Heart left ventricle (tissue), 16 donors: ENCODE results near the gene CXCR5. TPM values are rescaled to one million over a fixed set of nuclear protein-coding genes. Genes with fewer than 3 reads are reported as not detected.

Experiments
- ATAC-seq, 4 donors: fragments of 200-7000 bp; cut with Tn5 transposase; one replicate each; pipeline ENCODE4 v1.9.1; 2020 to 2022; ENCODE audit warnings: moderate library complexity in 4 of 4, mild to moderate bottlenecking in 3 of 4, moderate number of reproducible peaks in 1 of 4
- DNase-seq, 5 donors: peaks; one replicate each; pipeline ENCODE4 v3.0.0-alpha.2; 2020
- H3K27ac ChIP-seq, 12 donors: fragments of 200-600 bp; sonication (generic) in 4 of 12; one replicate each; pipeline versions ENCODE4 v1.5.0 to v1.8.0; 2016 to 2022; ENCODE audit warnings: mild to moderate bottlenecking in 2 of 12
- H3K27me3 ChIP-seq, 9 donors: fragments of 200-600 bp; sonication (generic) in 2 of 9; one replicate each; pipeline versions ENCODE4 v1.5.1 to v1.8.0; 2016 to 2022; ENCODE audit warnings: mild to moderate bottlenecking in 3 of 9
- H3K36me3 ChIP-seq, 9 donors: fragments of 200-600 bp; sonication (generic) in 2 of 9; one replicate each; pipeline versions ENCODE4 v1.5.0 to v1.8.0; 2018 to 2022; ENCODE audit warnings: mild to moderate bottlenecking in 2 of 9
- H3K4me1 ChIP-seq, 12 donors: fragments of 200-600 bp; sonication (generic) in 4 of 12; one replicate each; pipeline versions ENCODE4 v1.5.0 to v1.8.0; 2016 to 2022; ENCODE audit warnings: mild to moderate bottlenecking in 3 of 12
- H3K4me3 ChIP-seq, 12 donors: fragments of 200-600 bp; sonication (generic) in 4 of 12; one replicate each; pipeline versions ENCODE4 v1.5.0 to v1.8.0; 2017 to 2022; ENCODE audit warnings: mild to moderate bottlenecking in 9 of 12, moderate library complexity in 4 of 12
- H3K9me3 ChIP-seq, 12 donors: fragments of 200-600 bp; sonication (generic) in 4 of 12; one replicate each; pipeline versions ENCODE4 v1.5.0 to v1.8.0; 2016 to 2022; ENCODE audit warnings: mild to moderate bottlenecking in 1 of 12
- CTCF ChIP-seq, 12 donors: fragments of 200-600 bp; sonication (generic) in 4 of 12; IDR thresholded peaks; one replicate each; pipeline versions ENCODE4 v1.5.0 to v1.8.0; 2018 to 2022; ENCODE audit warnings: antibody characterized with exemption in 12 of 12, mild to moderate bottlenecking in 5 of 12
- POLR2A ChIP-seq, 2 donors: fragments of 450-650 bp; IDR thresholded peaks; one replicate each; pipeline ENCODE4 v1.6.1; 2017; ENCODE audit warnings: antibody characterized with exemption in 2 of 2, mild to moderate bottlenecking in 2 of 2, moderate library complexity in 2 of 2
- WGBS, 4 donors: extraction: QIAGEN DNeasy Blood & Tissue Kit in 2 of 4; methylation state at CpG; one replicate each; pipeline versions ENCODE4 v1.1.5 to v1.1.7; 2013 to 2018; 5-methylcytosine and 5-hydroxymethylcytosine counted together
- intact Hi-C, 10 donors: fragments of 100-400 bp; cut with DNase I; formaldehyde crosslinking; loops; one replicate each; pipeline versions ENCODE4 v1.11.1 to v1.14.2; 2022
- polyA plus RNA-seq, 2 donors: library from polyadenylated mRNA; stranded (reverse); fragments of 200-250 nt; gene quantifications; one replicate each; pipeline ENCODE4 v1.2.3, GENCODE V29; 2013
- total RNA-seq, 9 donors: library from RNA; depleted of rRNA in 2 of 9; stranded (reverse); fragments of >200 nt in 2 of 9; fragmentation: NEBNext Ultra II Directional in 3 of 9; extraction: Animal tissue kit (Norgen Biotek cat#: 25700) in 3 of 9; gene quantifications; one replicate each; pipeline versions ENCODE4 v1.1.0 to v1.2.4, GENCODE V29; 2016 to 2023
- donor health status: ischemic (EF 13 %, LVEDD 7.1; RV severe dilation, severe dysfunction).
- donor health status: healthy with polysubstance abuse.
- donor health status: DM: no; HTN: yes; CAD: no.
- donor health status: DM: no; HTN: no; CAD: no.
- donor health status: ischemic (EF 25% LVEDD 6.9; RV normal size, moderate dysfunction).
- donor health status: ischemic (EF 25% LVEDD 5.7; RV mildly dilated, moderate dysfunction).
- donor health status: healthy.
- donor health status: DM: yes; HTN: yes; CAD: no.
- donor health status: ischemic (EF 35%, LVEDD 5.7; RV mildly dilated, moderate dysfunction).
- donor health status: nonischemic (EF 11% LVEDD 7.7; RV severe dilation, severe dysfunction).
- donor health status: DM: yes; HTN: yes; CAD: no.
- donor health status: PGD.
- donor health status: ischemic (EF 29% LVEDD 5.4; RV normal size, mild dysfunction).
- donor health status: nonischemic (EF 23%, LVEDD 6.1; RV moderate dilation, normal function).

Gene CXCR5
- total and polyA plus RNA-seq, 11 donors, result 0.11 to 0.27 (median 0.25) TPM; not detected in 8

DNA sequence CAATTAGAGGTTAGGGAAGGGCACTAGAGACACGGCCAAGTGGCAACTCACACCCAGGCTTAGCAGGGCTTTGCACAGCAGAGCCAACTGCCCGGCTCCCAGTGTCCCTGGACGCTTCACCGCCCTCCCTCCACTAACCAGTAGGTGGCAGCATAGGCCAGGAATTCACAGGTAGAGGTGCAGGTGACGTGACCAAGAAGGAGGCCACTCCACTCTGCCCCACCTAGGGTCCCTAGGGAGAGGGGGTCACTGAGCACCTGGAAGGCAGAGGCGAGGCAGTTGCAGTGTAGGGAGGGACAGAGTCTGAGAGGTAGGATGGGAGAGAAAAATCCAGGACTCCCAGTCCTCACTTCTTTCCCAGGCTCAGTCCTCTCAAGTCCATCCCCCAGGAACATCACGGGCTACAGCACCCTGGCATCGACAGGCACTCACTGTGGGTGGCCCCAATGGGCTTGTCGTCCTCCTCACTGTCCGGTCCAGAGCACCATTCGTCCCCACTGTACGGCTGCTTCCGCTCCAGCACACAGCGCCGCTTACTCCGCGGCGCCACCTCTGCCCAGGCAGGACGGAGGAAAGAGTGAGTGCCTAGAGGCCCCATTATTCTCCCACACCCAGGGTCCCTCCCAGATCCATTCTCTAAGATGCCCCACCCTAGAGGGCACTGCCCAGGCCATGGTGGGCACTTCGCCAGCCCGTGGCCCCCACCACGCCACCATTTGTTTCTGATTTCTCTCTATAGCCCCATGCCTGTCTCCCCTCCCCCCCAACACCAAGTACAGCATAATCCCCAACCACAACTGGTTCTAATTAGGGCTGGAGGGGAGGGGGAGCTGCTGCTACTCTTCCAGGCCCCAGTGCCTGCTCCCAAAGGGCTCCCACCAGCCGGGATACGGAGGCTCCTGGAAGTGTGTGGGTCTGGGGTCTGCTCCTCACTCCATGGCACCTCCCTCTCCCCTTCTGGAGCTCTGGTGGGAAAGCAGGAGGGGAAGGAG, 23.7 kb downstream of the CXCR5 start:
- intact Hi-C loops, result loop anchor here (1.0 to 10.0 kb wide), 10 partner anchors 17 to 125 kb away; partner anchors contain the start of genes UPK2 (in 10 of the 10), DDX6 (in 2 of the 10) and SLC37A4 (in 1 of the 10)

GRCh38 chr11:118908264-118908663, 24.6 kb downstream of the CXCR5 start:
- H3K9me3 ChIP-seq, result no peaks in the 10 kb centered on the region
- no peak overlapping the region for H3K4me3 ChIP-seq
- H3K27ac ChIP-seq, result peak overlapping the region in 10 of 12 donors; percentile 90 to 99 (median 95)
- 68 to 79% (median 73%) methylated on average over 11 to 13 of the region's 13 CpGs for WGBS, 4 donors
- peaks cover 0 to 50% (median 41%) of the 10 kb centered on the region in 9 donors for H3K36me3 ChIP-seq
- ATAC-seq (no peak), DNase-seq (peak in 1 of 5 donors; percentile 58)
- H3K27me3 ChIP-seq, result no peaks in the 10 kb centered on the region
- no peak for TF ChIP-seq CTCF (IDR thresholded peaks at IDR 0.05)
- no peak for TF ChIP-seq POLR2A (IDR thresholded peaks at IDR 0.05)
- intact Hi-C loops, result loop anchor here in 5 of 10 donors (2.0 to 10.0 kb wide), 5 partner anchors 21 to 124 kb away; partner anchors contain the start of genes UPK2 (in 3 of the 5), DDX6 (in 1 of the 5) and SLC37A4 (in 1 of the 5)
- peaks cover 13 to 70% (median 66%) of the 10 kb centered on the region in 12 donors for H3K4me1 ChIP-seq

More for the DNA sequence above, 23.7 kb downstream of the CXCR5 start:
- Histone ChIP-seq H3K36me3 (peaks cover 0 to 59% (median 50%) of the 10 kb centered on the region in 9 donors), H3K27me3 (no peaks in the 10 kb centered on the region), H3K27ac (peak overlapping the region in 11 of 12 donors; percentile 13 to 99 (median 90)), H3K9me3 (no peaks in the 10 kb centered on the region), H3K4me3 (no peak overlapping the region), H3K4me1 (peaks cover 9 to 61% (median 56%) of the 10 kb centered on the region in 12 donors)
- ATAC-seq, result peak; percentile 44 to 71 (median 69)
- DNase-seq, result peak; percentile 83 to 89 (median 83)
- WGBS, 4 donors, result 41 to 46% (median 44%) methylated on average over 23 to 24 of the region's 24 CpGs
- TF ChIP-seq CTCF (IDR thresholded peaks at IDR 0.05) (peak; percentile 88 to 96 (median 93)), POLR2A (IDR thresholded peaks at IDR 0.05) (no peak)

- peak overlapping the region; percentile 1 to 59 (median 46) for H3K4me3 ChIP-seq
- H3K4me1 ChIP-seq, result peaks cover 20 to 78% (median 74%) of the 10 kb centered on the region in 12 donors
- TF ChIP-seq POLR2A (IDR thresholded peaks at IDR 0.05), result peak in 1 of 2 donors; percentile 84
- no peak for TF ChIP-seq CTCF (IDR thresholded peaks at IDR 0.05)
- 3 to 16% (median 8%) methylated on average over 9 to 17 of the region's 17 CpGs for WGBS, 4 donors
- no peaks in the 10 kb centered on the region for H3K27me3 ChIP-seq
- H3K27ac ChIP-seq, result peak overlapping the region; percentile 87 to 100 (median 95)
- intact Hi-C loops, result loop anchor here in 7 of 10 donors (1.0 to 10.0 kb wide), 8 partner anchors 12 to 123 kb away; partner anchors contain the start of genes UPK2 (in 3 of the 7), BCL9L (in 1 of the 7), DDX6 (in 1 of the 7) and SLC37A4 (in 1 of the 7)
- peaks cover 0 to 42% (median 33%) of the 10 kb centered on the region in 9 donors for H3K36me3 ChIP-seq
- DNase-seq, result peak; percentile 86 to 92 (median 89)
- H3K9me3 ChIP-seq, result no peaks in the 10 kb centered on the region
- ATAC-seq, result peak; percentile 59 to 81 (median 66)
These were observed 25.4 kb downstream of the CXCR5 start for GRCh38 chr11:118908901-118909618.
